OCI-LY3 (cell line): Measurements from ENCODE around the gene ZNF611.
"Not testable (repeated sequence)": the region's sequence is repeated elsewhere in the genome, so short reads cannot be mapped to it uniquely, and the experiment has no call there.

Experiments
- EZH2phosphoT487 ChIP-seq: fragments of 200-600 bp; shearing (Covaris generic); IDR thresholded peaks from 2 replicates; pipeline ENCODE4 v1.6.1; 2018; ENCODE audit warnings: antibody characterized with exemption, mixed run types, low read depth
- TF ChIP-seq, protein P1 (sequence below): fragments of 200-600, 300-600 bp; sonication (generic); IDR thresholded peaks from 2 replicates; pipeline ENCODE4 v1.5.1; 2014; ENCODE audit warnings: antibody characterized with exemption, low read length, low read depth

DNA sequence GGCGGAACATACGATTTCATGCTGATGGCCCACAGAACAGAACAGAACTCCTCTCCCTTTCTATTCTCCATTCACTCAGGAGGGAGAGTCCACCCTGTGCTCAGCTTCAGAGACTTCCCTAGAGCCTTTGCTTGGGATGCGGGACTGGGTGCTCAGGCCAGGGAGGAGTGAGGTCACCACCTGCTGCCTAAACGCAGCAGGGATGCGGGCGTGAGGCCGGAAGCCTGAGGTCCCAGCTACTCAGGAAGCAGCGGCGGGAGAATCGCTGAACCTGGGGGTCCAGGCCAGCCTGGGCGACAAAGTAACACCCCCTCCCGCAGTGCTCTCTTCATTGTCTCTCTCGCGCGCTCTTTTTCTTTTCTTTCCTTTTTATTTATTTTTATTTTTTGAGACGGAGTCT lies 8.8 kb downstream of the ZNF611 start:
- TF ChIP-seq, protein P1, sequence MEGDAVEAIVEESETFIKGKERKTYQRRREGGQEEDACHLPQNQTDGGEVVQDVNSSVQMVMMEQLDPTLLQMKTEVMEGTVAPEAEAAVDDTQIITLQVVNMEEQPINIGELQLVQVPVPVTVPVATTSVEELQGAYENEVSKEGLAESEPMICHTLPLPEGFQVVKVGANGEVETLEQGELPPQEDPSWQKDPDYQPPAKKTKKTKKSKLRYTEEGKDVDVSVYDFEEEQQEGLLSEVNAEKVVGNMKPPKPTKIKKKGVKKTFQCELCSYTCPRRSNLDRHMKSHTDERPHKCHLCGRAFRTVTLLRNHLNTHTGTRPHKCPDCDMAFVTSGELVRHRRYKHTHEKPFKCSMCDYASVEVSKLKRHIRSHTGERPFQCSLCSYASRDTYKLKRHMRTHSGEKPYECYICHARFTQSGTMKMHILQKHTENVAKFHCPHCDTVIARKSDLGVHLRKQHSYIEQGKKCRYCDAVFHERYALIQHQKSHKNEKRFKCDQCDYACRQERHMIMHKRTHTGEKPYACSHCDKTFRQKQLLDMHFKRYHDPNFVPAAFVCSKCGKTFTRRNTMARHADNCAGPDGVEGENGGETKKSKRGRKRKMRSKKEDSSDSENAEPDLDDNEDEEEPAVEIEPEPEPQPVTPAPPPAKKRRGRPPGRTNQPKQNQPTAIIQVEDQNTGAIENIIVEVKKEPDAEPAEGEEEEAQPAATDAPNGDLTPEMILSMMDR, result not testable (repeated sequence)
- TF ChIP-seq EZH2phosphoT487, result not testable (repeated sequence)
